GM18526 (cell line): Measurements from ENCODE around the gene GPR146.

Experiments used
- POLR2A ChIP-seq: IDR thresholded peaks from 3 replicates; pipeline ENCODE4 v1.6.1; 2011; ENCODE audit not compliant: insufficient read length; ENCODE audit errors: extremely low read depth

The GPR146 gene

DNA sequence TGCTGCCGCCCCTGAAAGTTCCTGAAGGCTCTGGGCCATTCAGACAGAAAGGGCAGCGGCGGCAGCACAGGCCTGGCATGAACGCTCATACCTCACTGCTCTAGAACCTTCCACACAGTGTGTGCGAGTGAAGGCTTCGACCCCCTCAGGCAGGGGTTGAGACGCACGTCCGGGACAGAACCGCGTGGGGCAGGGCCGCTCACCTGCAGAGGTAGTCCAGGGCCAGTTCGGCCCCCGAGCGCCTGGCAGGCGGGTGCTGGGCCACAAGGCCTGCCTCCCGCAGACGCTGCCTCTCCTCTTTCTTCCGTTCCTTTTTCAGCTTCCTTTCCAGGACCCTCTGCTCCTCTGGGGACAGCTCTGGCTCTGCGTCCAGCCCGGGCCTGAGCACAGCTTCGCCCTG lies 34.6 kb upstream of the GPR146 start:
- no peak for TF ChIP-seq POLR2A

DNA sequence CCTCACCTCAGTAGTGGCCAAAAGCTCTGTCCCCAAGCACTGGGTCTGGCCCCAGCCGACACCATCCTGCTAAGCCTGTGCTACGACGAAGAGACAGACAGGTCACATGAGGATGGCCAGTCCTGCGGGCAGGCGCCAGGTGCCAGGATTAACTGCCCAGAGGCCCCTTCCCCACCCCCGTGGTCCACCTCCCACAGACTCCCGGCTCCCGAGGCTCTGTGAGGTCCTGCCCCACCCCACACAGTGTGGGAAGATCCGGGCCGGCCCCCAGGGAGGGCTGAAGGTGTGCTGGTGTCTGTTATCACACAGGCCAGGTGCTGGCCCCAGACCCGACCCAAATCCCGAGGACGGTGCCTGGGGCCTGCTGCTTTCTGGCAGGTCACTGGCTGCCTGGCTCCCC lies 34.1 kb upstream of the GPR146 start:
- no peak for TF ChIP-seq POLR2A

DNA sequence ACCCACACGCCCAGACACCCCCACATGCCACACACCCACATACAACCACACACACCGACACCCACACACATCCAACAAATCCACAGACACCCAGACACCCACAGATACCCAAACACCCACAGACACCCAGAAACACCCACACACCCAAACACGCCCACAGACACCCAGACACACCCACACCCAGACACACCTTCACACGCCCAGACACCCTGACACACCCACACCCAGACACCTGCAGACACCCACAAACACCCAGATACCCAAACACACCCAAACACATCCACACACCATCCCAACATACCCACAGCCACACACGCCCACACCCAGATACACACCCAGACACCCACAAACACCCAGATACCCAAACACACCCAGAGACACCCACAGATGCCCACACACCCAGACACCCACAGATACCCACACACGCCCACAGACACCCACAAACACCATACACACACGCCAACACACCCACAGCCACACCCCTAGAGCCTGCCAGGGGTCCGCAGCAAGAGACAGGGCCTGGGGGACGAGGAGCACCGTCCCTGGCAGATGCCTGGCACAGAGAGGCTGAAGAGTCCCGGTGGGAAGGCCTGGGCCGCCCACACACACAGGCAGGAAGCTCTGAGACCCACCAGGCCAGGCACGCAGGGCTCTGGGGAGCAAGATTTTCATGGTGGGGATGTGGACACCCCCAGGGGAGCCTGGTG lies 32.9 kb upstream of the GPR146 start:
- TF ChIP-seq POLR2A = no peak

DNA sequence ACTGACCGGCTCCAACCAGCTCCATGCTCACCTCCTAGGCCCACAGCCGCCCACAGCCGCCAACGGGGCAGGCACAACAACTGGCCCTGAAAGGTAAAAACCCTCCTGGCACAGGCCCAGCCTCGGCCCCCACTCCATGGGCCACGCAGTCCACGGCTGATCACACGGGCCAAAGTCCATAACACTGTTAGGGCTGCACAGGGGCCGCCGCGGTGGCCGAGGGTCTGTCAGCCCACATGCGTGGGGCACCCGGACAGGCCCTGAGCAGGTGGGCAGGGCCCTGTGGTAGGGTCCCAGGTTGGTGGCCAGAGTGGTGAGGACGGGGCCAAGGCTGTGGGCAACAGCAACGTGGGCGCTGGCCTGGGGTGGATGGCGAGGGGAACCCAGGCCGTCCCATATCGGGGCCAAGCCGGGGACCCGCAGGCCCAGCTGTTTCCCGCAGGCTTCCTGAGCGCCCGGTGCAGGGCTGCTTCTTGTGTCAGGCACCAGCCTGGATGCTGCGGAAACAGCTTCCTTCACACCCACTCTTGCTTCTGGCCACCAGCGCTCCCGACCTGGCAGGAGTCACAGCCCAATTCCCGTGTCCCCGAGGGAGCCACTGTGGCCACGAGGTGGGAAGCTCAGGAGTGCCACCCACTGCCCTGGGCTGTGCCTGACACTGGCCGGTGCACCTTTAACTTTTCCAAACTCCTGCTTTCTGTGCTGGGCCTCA lies 32.2 kb upstream of the GPR146 start:
- TF ChIP-seq POLR2A = no peak

DNA sequence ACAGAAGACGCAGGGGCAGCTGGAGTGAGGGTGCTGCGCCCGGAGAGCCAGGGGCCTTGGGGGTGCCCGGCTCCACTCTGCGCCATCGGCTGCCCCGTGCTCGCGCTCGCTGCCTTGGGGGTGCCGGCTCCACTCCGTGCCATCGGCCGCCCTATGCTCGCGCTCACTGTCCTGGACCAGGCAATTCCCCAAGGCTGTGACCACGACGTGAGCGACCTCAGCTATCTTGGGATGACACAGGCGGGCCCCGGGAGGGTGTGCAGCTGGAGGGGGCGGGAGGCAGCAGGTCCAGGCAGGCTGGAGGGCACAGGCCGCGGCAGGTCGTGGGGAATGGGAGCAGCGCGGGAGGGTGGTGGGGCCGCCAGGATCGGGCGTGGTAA lies 31.6 kb upstream of the GPR146 start:
- TF ChIP-seq POLR2A = no peak

DNA sequence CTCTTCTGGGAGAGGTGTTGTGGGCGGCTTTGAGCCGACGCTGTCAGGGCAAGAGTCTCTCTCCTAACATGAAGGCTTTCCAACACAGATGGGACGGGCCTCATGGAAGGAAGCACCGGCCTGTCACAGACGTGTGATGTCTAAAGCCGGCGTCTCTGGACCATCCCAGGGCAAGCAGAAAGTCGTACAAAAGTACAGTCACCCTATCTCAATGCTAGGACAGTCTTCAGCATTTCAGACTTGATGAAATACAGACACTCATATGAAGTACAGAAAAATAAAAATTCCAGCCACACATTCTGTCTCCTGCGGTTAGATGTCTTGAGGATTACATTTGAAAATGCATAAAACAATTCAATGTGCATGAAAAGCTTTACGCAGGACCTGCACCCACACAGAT lies 30.8 kb upstream of the GPR146 start:
- no peak for TF ChIP-seq POLR2A

DNA sequence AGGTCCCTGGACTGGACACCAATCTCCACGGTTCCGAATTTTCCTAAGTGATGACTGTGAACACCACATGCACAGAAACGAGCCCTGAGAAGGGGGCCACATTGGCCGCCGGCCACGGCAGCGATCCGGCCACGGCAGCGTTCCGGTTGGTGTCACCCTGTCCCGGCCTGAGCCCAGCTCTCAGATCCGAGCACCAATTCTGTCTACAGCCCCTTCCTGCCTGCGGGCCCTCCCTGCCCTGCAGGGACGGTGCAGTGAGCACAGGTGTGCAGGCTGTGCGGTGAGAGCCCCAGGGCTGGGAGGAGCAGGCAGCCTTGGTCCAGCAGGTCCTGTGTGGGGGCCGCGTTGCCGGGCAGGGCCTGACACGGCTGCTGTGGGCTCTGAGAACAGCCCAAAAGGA lies 29.7 kb upstream of the GPR146 start:
- TF ChIP-seq POLR2A = no peak

DNA sequence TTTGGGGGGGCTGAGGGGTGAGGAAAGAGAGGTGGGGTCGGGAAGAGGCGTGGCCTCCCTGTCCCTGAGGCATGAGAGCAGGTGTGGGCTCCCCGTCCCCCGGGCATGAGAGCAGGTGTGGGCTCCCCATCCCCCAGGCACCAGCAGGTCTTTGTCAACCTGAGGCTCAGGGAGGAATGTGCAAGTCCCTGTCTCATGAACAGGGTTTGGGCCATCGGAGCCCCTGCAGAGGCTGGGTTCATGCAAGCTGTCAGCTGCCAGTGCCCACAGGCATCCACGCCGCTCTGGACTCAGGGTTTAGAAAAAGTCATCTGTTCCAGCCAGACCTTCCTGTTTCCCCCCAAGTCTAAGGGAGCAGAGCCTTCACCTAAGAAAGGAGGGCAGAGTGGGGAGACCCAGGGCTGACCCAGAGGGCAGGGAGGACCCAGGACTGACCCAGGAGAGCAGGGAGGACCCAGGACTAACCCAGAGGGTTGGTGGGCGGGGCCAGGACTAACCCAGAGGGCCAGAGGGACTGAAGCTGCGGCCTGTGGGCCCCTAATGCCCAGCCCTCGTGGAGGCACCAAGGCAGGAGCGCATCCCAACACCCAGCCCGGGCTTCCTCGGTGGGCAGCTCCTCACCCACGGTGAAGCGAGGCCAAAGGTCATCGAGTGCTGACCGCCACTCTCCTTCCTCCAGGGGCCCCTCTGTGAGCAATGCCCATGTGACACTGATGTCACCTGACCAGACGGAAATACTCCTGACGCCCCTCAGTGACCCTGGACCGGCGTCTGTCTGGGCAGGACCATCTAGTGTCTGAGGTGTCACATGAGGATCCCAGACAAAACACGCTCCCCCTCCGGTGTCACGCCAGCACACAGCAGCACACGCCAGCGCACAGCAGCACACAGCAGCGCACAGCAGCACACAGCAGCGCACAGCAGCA lies 28.9 kb upstream of the GPR146 start:
- TF ChIP-seq POLR2A = no peak

DNA sequence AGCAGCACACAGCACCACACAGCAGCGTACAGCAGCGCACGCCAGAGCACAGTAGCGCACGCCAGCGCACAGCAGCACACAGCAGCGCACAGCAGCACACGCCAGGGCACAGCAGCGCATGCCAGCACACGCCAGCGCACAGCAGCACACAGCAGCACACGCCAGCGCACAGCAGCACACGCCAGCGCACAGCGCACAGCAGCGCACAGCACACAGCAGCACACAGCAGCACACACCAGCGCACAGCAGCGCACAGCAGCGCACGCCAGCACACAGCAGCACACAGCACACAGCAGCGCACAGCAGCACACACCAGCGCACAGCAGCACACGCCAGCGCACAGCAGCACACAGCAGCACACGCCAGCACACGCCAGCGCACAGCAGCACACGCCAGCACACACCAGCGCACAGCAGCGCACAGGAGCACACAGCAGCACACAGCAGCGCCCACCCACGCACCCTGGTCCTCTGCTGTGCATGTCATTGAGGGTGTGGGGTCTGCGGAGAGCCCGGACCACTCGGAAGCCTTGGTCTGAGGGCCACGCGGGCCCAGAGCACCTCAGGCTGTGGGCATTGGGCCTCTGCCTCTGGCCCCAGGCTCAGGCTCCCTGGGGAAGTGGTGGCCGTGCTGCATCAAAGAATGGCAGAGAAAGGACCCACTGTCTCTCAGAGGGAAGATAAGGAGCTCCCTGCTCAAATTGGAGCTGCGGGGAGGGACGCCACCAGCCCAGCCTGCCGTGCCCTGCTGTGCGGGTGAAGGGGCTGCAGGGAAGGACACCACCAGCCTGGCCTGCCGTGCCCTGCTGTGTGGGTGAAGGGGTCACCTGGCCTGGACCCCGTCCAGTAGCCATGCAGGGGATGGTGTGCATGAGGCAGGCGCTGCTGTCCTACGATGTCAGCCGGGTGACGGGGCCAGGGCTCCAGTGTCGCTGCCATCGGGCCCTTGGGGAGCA lies 27.5 kb upstream of the GPR146 start:
- no peak for TF ChIP-seq POLR2A

DNA sequence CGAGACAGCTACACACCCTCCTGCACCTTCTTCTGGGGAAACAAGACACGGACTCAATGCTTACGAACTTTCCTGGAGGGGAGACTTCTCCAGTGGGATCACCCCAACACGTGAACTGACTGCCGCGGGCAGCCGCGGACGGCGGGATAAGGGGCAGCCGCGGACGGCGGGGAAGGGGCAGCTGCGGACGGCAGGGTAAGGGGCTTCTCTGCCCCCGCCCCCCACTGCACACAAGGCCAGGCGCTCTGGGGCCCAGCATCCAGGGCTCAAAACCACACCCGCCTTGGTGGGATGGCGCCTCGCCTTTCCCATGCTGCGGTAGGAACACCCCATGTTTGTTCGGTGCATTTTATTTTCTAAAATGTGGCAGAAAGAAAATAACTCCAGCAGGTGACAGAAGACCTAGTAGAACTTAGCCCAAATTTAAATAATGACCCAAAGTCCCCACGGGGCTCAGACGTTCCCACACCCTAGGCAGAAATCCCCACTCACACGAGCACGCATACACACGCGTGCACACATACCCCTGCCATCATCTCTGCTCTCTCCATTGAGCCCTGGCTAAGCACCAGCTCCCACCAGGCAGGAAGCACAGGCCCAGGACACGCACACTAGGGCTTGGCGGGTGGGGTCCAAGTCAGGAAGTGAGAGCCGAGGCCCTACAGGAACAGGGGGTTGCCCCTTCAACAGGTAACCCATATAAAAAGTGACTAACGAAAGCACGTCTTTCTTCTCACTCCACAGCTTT lies 26.6 kb upstream of the GPR146 start:
- no peak for TF ChIP-seq POLR2A

DNA sequence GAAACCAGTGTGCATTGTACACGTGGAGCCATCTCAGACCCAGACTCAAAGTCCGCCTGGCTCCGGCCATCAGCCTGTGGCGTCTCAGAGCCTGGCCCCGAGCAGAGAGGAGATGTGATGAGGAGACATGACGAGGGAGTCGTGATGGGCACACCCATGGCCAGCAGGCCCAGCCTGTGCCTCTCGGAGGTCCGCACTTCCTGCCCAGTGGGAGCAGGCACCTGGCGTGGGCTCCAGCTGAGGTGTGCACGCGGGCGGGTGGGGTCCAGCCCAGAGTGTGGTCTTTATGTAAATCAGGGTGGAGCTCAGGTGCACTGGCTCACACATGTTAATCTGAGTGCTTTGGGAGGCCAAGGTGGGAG lies 26.0 kb upstream of the GPR146 start:
- no peak for TF ChIP-seq POLR2A

DNA sequence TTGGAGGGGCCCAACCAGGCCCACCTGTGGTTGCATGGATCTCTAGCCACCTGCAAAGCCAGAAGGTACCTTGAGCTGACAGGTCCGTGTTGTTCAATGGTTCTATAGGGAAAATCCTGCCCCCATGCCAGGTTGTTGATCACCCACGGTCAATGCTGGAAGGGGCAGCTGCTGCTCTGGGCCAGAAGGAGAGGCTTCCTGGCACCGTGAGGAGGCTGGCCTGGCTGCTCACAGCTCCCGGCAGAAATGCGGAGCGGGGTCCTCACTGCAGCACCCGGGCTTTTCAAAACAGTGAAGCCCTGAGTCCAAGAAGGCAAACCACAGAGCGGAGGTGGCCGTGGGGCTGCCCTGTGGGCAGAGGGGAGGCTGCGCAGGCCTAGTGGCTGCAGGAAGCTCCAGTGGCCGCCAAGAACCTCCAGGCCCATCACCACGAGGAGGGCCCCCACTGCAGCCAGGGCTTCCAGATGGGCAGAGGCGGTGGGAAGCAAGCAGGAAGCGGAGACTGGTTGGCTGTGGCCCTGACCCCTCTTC lies 25.0 kb upstream of the GPR146 start:
- TF ChIP-seq POLR2A = no peak

DNA sequence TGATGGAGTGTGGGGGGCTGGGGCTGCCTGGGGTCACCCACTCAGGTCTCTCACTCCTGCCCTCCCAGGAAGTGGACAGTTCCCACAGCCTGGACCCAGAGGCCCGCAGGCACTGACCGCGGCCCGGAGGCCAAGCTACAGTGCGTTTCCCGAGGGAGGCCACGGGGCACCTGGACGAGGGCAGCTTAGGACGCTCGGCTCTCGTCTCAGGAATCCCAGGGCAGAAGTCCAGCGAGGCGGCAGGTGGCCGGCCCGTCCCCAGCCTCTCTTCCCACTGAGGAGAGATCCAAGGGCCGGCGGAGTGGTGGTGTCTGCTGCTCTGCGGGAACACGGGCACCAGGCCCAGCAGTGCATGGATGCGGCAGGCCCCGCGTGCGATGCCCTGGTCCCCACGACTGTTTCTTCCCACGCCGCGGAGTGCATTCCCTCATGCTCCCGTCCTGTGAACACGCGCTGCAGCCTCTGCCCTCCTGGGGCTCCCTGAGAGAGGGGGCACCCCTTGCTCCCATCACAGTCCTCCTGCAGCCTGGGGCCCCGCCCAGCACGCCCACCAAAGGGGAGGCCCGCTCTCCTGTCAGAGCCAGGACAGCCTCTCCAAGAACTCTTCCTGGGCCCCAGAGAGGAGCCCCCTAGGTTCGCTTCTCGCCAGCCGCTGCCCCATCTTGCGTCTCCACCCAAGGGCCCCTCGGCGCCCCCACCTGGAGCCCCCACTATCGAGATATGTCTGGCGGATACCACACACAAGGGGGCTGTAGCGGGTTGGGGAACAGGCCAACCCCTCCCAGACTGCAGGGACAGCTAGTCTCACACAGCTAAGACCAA lies 24.3 kb upstream of the GPR146 start:
- no peak for TF ChIP-seq POLR2A
